ENCODE results near the gene CERT1. TPM values are rescaled to one million over a fixed set of nuclear protein-coding genes. Genes with fewer than 3 reads are reported as not detected.

Gene CERT1
- total RNA-seq, 1 donor: 37.8 TPM

DNA sequence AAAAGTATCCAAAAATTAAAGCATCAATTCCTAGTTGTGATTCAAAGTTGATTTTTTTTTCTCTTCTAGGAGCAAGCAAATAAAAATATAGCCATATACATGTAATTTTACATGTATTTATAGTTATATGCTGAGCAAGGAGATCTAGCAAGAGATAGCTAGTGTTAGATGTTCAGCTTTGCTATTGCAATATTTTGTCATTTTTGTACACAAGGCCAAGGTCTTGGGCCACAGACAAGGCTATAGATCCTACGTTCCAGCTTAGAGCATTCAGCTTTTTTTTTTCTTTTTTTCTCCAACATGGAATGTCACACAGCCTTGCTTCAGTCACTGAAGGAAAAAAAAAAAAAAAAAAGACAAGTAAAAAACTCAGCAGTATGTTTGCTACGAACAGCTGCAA, 137.6 kb downstream of the CERT1 start:
- no peak overlapping the region for H3K4me3 ChIP-seq (ENCODE audit: low read depth, low read length)
- TF ChIP-seq, protein P1, sequence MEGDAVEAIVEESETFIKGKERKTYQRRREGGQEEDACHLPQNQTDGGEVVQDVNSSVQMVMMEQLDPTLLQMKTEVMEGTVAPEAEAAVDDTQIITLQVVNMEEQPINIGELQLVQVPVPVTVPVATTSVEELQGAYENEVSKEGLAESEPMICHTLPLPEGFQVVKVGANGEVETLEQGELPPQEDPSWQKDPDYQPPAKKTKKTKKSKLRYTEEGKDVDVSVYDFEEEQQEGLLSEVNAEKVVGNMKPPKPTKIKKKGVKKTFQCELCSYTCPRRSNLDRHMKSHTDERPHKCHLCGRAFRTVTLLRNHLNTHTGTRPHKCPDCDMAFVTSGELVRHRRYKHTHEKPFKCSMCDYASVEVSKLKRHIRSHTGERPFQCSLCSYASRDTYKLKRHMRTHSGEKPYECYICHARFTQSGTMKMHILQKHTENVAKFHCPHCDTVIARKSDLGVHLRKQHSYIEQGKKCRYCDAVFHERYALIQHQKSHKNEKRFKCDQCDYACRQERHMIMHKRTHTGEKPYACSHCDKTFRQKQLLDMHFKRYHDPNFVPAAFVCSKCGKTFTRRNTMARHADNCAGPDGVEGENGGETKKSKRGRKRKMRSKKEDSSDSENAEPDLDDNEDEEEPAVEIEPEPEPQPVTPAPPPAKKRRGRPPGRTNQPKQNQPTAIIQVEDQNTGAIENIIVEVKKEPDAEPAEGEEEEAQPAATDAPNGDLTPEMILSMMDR (IDR thresholded peaks at IDR 0.05; ENCODE audit: insufficient read depth, low read length): no peak
- no peak for DNase-seq (ENCODE audit: low read depth)

DNA sequence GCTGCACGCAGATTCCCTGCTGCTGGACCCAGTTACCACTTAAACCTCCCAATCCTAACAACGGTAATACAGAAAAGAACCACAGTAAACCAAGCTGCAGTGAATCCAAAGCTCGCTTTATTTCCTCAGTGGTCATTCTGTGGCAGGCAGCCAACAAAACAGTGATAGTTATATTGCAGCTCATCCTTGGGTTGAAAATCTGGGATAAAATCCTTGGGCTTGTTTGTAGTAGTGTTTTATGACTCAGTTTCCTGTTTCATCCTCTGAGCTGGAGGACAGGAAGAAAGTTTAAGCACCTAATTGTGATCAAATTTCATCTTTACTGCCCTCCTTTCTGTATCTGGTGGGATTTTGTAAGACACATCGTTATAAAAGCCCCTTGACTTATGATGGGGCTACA, 143.0 kb downstream of the CERT1 start:
- TF ChIP-seq, protein P1 (IDR thresholded peaks at IDR 0.05; ENCODE audit: insufficient read depth, low read length): no peak
- DNase-seq (ENCODE audit: low read depth): no peak
- H3K4me3 ChIP-seq (ENCODE audit: low read depth, low read length): no peak overlapping the region

DNA sequence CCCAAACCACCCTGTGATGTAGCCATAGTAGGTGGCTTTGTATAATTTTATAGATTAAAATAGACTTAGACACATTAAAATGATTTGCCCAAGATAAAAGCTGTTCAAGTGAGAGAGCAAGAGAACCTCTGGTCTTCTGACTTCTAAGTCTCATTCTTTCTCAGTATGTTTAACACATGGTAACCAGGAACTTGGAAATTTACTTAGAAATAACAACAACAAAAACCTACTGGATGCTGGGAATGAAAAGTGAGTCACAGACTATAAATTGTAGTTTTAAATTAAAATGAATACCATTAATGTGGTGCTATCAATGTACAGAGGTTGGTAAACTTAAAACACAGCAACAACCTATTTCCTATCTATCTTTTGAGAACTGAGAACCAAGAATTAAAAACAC, 144.0 kb downstream of the CERT1 start:
- TF ChIP-seq, protein P1 (IDR thresholded peaks at IDR 0.05; ENCODE audit: insufficient read depth, low read length): no peak
- H3K4me3 ChIP-seq (ENCODE audit: low read depth, low read length): no peak overlapping the region
- DNase-seq (ENCODE audit: low read depth): no peak

DNA sequence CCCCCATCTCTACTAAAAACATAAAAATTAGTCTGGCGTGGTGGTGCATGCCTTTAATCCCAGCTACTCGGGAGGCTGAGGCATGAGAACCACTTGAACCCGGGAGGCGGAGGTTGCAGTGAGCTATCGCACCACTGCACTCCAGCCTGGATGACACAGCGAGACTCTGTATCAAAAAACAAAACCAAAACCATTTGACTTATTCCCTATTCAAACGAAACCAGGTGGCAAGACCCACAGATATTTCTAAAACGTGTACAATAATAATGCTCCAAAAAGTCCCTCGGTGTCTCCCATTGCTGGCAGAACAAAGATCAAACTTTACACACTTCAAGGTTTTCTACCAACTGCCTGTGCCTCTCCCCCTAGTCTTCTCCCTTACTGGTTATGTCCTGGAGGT, 144.6 kb downstream of the CERT1 start:
- no peak for DNase-seq (ENCODE audit: low read depth)
- H3K4me3 ChIP-seq (ENCODE audit: low read depth, low read length): no peak overlapping the region
- TF ChIP-seq, protein P1 (IDR thresholded peaks at IDR 0.05; ENCODE audit: insufficient read depth, low read length): no peak

DNA sequence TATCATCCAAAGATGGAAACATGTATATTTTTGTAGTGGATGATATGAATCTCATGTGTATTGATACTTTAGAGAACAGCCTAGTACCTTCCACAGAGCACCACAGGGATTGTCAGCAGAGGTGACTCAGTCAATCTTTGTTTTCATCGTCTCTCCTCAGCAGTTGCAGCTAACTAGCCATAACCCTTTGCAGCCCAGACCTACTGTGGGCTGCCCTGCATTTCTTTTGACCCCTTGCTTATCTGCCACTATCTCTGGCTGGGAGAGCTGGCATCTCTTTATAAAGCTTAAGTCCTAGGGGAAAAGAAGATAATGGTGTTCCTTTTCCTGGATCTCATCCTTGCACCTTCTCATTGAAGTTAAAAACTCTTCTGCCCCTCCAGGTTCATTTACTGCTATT, 145.7 kb downstream of the CERT1 start:
- no peak overlapping the region for H3K4me3 ChIP-seq (ENCODE audit: low read depth, low read length)
- TF ChIP-seq, protein P1 (IDR thresholded peaks at IDR 0.05; ENCODE audit: insufficient read depth, low read length): no peak
- DNase-seq (ENCODE audit: low read depth): no peak

DNA sequence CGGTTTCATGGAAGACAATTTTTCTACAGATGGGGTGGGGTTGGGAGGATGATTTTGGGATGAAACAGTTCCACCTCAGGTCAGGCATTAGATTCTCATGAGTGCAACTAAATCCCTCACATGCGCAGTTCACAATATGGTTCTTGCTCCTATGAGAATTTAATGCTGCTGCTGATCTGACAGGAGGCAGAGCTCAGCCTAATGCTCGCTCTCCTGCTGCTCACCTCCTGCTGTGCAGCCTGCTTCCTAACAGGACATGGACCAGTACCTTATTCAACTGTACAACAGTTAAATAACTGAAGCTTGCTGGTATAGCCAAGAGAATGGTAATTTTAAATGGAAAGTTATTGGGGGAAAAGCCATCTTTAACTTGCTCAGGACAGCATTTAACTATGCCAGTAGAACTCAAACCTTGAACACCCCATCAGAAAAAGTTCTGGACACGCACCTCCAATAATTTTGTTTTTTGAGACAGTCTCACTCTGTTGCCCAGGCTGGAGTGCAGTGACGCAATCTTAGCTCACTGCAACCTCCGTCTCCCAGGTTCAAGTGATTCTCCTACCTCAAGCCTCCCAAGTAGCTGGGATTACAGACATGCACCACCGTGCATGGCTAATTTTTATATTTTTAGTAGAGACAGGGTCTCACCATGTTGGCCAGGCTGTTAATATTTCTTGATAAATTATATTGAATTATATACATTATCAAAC, 146.7 kb downstream of the CERT1 start:
- H3K4me3 ChIP-seq (ENCODE audit: low read depth, low read length): no peak overlapping the region
- DNase-seq (ENCODE audit: low read depth): no peak
- TF ChIP-seq, protein P1 (IDR thresholded peaks at IDR 0.05; ENCODE audit: insufficient read depth, low read length): no peak
